LNCaP clone FGC (cell line): ENCODE measurements around the gene TM2D3.

ENCODE experiments used
- DNase-seq: peaks from one replicate; pipeline ENCODE4 v3.0.0-alpha.2; 2011; ENCODE audit warnings: low read depth
- H3K4me3 ChIP-seq: 2 replicates; pipeline ENCODE4 v1.5.1; 2011; ENCODE audit warnings: mild to moderate bottlenecking, low read depth, low read length, control low read depth
- TF ChIP-seq, protein P1 (sequence below): IDR thresholded peaks from 2 replicates; pipeline ENCODE4 v1.5.1; 2012; ENCODE audit warnings: mild to moderate bottlenecking; ENCODE audit not compliant: control insufficient read depth, insufficient read depth; ENCODE audit errors: extremely low read depth

TM2D3 gene

DNA sequence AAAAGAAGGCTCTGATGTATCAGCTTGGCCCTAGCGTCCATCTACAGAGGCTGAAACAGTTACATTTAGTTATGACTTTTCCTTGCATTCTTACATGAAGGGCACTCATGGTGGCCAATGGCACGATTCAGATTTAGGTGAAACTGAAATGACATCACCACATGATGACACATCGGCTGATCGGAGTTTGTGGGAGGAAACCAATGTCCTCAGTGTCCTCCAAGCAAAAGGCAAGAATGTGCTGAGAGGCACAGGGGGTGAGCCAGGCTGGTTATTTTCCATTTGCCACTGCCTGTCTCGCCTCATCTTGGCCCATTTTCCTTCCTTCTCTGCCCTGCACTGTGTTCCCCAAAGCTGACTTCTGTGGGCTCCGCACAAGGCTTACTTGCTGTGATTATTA lies 37.7 kb upstream of the TM2D3 start:
- TF ChIP-seq, protein P1, sequence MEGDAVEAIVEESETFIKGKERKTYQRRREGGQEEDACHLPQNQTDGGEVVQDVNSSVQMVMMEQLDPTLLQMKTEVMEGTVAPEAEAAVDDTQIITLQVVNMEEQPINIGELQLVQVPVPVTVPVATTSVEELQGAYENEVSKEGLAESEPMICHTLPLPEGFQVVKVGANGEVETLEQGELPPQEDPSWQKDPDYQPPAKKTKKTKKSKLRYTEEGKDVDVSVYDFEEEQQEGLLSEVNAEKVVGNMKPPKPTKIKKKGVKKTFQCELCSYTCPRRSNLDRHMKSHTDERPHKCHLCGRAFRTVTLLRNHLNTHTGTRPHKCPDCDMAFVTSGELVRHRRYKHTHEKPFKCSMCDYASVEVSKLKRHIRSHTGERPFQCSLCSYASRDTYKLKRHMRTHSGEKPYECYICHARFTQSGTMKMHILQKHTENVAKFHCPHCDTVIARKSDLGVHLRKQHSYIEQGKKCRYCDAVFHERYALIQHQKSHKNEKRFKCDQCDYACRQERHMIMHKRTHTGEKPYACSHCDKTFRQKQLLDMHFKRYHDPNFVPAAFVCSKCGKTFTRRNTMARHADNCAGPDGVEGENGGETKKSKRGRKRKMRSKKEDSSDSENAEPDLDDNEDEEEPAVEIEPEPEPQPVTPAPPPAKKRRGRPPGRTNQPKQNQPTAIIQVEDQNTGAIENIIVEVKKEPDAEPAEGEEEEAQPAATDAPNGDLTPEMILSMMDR, result no peak
- no peak for DNase-seq
- H3K4me3 ChIP-seq, result no peak overlapping the region

DNA sequence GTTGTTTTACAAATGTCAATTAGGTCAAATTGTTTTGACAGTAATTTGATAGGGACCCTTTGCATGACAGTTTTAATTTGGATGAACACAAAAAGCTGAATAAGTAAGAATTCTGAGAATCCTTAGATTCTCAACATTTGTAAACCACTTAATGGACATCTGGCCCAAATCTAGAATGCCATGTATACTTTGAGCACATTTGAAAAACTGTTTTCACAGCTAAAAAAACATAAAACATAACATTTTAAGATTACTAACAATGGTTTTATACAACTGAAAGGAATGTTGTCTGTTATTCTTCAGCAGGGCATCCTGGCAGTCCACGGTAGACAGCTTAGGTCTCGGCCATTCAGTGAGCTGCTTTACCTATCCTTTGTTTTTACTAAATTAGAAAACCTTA lies 34.5 kb upstream of the TM2D3 start:
- DNase-seq, result no peak
- TF ChIP-seq, protein P1, result no peak
- no peak overlapping the region for H3K4me3 ChIP-seq

DNA sequence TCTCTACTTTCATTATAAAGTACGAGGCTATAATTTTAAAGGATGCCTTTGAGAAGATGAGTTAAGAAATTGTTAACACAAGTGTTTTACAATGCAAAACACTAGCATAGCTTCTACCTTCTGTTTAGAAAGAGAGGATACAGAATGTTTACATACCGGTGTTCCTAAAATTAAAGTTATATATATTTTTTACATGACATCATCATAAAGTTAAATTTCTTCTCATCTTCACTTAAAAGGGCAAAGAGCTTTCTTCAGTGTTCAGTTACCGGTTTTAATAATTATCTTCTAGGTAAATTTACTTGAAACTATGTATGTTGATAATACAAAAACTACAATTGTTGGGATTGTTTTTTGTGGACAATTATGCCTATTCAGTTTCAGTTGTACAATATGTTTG lies 32.7 kb upstream of the TM2D3 start:
- no peak overlapping the region for H3K4me3 ChIP-seq
- TF ChIP-seq, protein P1, result no peak
- no peak for DNase-seq

DNA sequence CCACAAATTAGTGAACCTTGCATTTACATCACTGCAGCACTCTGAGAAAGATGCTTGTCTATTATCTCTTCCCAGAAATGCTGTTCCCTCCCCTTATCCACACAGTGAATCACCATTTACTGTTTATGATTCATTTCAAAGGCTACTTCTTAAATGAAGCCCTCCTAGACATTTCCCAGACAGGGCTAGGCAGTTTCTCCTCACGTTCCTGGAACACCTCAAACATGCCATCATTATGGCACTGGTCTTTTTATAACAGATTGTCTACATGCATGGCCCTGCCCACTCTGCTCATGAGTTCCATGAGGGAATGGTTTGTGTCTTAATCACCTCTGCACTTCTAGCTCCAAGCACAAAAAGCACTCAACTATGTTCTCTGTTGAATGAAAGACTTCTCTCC lies 32.2 kb upstream of the TM2D3 start:
- H3K4me3 ChIP-seq, result no peak overlapping the region
- TF ChIP-seq, protein P1, result no peak
- no peak for DNase-seq

DNA sequence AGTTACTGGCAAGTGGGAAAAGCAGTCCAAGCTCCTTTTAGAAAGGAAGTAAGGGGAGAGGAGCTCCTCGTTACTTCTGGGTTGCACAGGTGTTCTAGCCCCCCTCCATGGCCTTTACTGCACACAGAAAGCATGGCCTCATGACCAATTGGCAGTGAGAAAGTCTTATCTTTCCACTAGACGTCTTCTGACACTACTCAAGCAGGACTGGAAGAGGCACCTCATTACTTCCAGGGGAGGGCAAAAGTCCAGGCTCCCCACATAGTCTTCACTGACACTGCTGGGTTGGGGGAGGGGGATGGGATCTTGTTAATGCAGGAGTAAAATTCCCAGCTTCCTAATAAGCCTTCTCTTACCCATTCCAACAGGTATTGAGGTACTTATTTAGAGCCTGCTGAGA lies 27.6 kb upstream of the TM2D3 start:
- TF ChIP-seq, protein P1, result no peak
- DNase-seq, result no peak

DNA sequence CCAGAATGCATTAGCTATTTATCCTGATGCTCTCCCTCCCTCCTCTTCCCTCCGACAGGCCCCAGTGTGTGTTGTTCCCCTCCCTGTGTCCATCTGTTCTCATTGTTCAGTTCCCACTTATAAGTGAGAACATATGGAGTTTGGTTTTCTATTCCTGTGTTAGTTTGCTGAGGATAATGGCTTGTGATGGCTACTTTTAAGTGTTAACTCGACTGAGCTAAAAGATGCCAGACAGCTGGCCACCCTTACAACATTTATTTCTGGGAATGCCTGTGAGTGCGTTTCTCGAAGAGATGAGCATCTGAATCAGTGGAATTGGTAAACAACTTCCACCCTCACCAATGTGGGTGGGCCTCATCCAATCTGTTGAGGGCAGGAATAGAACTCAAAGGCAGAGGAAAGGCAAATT lies 24.7 kb upstream of the TM2D3 start:
- H3K4me3 ChIP-seq, result no peak overlapping the region
- TF ChIP-seq, protein P1, result no peak
- DNase-seq, result no peak

More for the DNA sequence above, 27.6 kb upstream of the TM2D3 start:
- H3K4me3 ChIP-seq, result no peak overlapping the region

DNA sequence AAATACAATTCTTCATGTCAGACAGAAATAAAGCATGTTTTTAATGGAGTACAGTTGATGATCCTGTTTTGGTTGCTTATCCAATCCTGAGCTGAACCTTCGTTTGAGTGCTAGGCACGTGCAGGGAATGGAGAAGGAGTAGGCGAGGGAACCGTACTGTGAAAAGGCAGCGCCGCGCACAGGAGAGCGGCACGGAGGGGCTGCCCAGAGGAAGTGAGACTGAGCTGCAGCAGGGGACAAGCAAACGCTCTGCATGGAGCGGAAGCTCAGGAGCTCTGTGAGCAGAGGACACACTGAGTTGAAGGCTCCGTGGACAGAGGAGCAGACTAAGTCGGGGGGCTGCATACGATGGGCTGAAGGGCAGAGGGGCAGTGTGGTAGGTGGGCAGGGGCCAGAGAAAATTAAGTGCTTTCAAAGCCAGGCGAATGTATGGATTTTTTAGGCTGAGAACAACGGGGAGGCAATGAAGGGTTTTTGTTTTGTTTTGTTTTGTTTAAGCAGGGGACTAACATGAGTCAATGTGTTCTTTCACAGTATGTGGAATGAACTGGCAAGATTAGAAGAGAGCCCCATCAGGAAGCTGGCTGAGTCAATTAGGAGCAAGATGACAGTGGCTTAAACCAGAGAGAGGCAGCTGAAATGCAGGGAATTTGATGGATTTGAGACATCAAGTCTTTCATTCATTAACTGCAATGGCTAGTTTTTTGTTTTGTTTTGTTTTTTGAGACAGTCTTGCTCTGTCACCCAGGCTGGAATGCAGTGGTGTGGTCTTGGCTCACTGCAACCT lies 23.8 kb upstream of the TM2D3 start:
- DNase-seq, result no peak
- H3K4me3 ChIP-seq, result no peak overlapping the region
- TF ChIP-seq, protein P1, result no peak
